ENCODE data around the gene HHAT.
A peak's percentile ranks its signal among the peaks of the same experiment; 100 is the strongest.

HHAT gene

DNA sequence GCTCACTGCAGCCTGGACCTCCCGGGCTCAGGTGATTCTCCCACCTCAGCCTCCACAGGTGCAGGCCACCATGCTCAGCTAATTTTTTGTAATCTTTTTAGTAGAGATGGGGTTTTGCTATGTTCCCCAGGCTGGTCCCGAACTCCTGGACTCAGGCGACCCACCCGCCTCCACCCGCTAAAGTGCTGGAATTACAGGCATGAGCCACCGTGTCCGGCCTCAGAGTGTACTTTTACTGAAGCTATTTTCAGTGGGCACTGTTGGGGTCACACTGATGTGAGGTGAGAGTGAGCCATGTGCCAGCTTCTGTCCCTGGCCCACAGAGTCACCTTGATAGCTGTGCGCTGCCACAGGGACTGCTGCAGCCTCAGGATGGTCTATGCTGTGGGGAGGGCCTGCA is 25.3 kb upstream of the HHAT start:
- H3K9ac ChIP-seq (ENCODE audit: low read depth, low read length): no peak overlapping the region
- H3K9me3 ChIP-seq (ENCODE audit: insufficient read depth, low read length, severe bottlenecking): no peaks in the 10 kb centered on the region
- no peak overlapping the region for H3K4me3 ChIP-seq (ENCODE audit: low read depth in 1 of 2, low read length in 2 of 2)
- H3K79me2 ChIP-seq (ENCODE audit: insufficient read depth, low read length): no peaks in the 10 kb centered on the region
- DNase-seq (no peak), ATAC-seq (ENCODE audit: insufficient read depth, low read depth) (no peak)
- H4K20me1 ChIP-seq (ENCODE audit: insufficient read depth, low read length): no peaks in the 10 kb centered on the region
- no peaks in the 10 kb centered on the region for H3K27me3 ChIP-seq (ENCODE audit: insufficient read depth, low read length, poor library complexity)
- no peaks in the 10 kb centered on the region for H3K36me3 ChIP-seq (ENCODE audit: insufficient read depth, low read length)
- no peak overlapping the region for H3K27ac ChIP-seq (ENCODE audit: low read length)
- no peak overlapping the region for H3K4me2 ChIP-seq (ENCODE audit: insufficient read depth, low read length)
- TF ChIP-seq EZH2 (IDR thresholded peaks at IDR 0.05; ENCODE audit: borderline replicate concordance, low read depth, low read length, severe bottlenecking): no peak
- TF ChIP-seq, protein P1, sequence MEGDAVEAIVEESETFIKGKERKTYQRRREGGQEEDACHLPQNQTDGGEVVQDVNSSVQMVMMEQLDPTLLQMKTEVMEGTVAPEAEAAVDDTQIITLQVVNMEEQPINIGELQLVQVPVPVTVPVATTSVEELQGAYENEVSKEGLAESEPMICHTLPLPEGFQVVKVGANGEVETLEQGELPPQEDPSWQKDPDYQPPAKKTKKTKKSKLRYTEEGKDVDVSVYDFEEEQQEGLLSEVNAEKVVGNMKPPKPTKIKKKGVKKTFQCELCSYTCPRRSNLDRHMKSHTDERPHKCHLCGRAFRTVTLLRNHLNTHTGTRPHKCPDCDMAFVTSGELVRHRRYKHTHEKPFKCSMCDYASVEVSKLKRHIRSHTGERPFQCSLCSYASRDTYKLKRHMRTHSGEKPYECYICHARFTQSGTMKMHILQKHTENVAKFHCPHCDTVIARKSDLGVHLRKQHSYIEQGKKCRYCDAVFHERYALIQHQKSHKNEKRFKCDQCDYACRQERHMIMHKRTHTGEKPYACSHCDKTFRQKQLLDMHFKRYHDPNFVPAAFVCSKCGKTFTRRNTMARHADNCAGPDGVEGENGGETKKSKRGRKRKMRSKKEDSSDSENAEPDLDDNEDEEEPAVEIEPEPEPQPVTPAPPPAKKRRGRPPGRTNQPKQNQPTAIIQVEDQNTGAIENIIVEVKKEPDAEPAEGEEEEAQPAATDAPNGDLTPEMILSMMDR (IDR thresholded peaks at IDR 0.05; ENCODE audit: borderline replicate concordance, extremely low read depth, low read length, poor library complexity, severe bottlenecking): no peak
- H3K4me1 ChIP-seq (ENCODE audit: insufficient read depth, low read length): no peaks in the 10 kb centered on the region
- H2AFZ ChIP-seq (ENCODE audit: low read depth, low read length): no peak overlapping the region

DNA sequence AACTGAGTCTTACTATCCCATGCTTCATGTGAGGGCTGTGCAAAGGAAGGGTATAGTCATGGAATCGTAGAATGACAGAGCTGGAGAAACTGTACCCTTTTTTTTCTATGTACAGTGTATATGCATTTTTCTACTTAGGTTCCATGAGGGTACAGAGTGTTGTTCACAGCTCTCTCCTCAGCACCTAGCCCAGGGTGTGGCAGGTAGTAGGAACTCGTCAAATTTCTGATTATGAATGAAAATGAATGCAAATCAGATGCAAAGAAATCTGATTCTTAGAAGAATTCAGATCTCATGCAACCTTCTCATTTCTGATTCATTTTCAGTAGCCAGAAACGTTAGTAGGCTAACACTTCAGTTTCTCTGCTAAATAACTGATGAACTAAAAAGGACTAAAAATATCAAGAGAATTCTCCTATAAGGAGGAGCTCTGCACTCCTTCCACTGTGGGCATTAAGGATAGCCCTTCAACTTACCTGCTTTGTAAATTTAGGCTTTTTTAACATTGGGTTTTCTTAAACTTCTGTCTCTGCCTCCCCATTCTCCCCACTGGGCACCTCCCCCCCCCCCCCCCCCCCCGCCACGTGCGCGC is 18.0 kb upstream of the HHAT start:
- DNase-seq (no peak), ATAC-seq (ENCODE audit: insufficient read depth, low read depth) (peak; percentile 20; the same call in 2 of the 3 replicates)
- Histone ChIP-seq H3K9ac (ENCODE audit: low read depth, low read length) (peak overlapping the region; percentile 40; the same call in 1 of the 2 replicates), H3K4me1 (ENCODE audit: insufficient read depth, low read length) (peaks cover 13% of the 10 kb centered on the region), H3K27me3 (ENCODE audit: insufficient read depth, low read length, poor library complexity) (peaks cover 18% of the 10 kb centered on the region), H2AFZ (ENCODE audit: low read depth, low read length) (peak overlapping the region; percentile 53; the same call in 1 of the 2 replicates), H3K4me3 (ENCODE audit: low read depth in 1 of 2, low read length in 2 of 2) (peak overlapping the region in 1 of 2 experiments; percentile 58; a peak in 2 of 4 replicates), H3K9me3 (ENCODE audit: insufficient read depth, low read length, severe bottlenecking) (no peaks in the 10 kb centered on the region), H3K79me2 (ENCODE audit: insufficient read depth, low read length) (no peaks in the 10 kb centered on the region), H4K20me1 (ENCODE audit: insufficient read depth, low read length) (no peaks in the 10 kb centered on the region), H3K36me3 (ENCODE audit: insufficient read depth, low read length) (no peaks in the 10 kb centered on the region), H3K27ac (ENCODE audit: low read length) (no peak overlapping the region), H3K4me2 (ENCODE audit: insufficient read depth, low read length) (peak overlapping the region; percentile 82)
- TF ChIP-seq EZH2 (IDR thresholded peaks at IDR 0.05; ENCODE audit: borderline replicate concordance, low read depth, low read length, severe bottlenecking): no peak
- TF ChIP-seq, protein P1 (IDR thresholded peaks at IDR 0.05; ENCODE audit: borderline replicate concordance, extremely low read depth, low read length, poor library complexity, severe bottlenecking): no peak

DNA sequence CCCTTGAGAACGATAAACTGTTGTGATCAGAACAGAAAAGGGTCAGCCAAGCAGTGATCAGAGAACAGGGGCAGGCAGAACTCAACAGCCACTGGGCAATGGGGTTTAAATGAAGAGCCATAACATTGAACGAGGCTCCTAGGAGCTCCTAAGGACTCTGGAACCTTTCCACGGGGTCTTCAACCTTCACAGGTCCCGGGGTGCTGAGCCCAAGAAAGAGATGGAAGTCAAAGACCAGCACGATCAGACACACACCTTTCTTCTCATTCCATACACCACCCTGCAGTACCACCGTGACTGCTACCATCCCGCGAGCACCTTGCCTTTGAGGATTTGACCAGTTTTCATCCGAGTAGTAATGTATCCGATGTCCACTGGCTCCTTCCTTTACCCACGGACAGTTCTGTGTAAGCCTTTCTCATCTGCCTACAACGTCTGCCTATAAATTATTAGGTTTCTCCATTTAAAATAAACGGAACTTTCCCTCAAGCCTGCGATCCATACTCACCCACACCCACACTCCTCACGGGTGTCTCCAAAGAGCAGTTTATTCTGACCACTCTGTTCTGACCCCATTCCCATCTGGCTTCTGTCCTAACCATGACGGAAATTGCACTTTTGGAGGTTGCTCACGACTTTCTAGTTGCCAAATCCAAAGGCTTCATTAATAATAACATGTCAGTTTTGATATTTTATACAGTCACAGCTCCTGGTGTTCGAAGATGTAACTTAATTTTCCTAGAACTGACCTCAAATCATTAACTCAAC is 16.8 kb upstream of the HHAT start:
- DNase-seq (no peak), ATAC-seq (ENCODE audit: insufficient read depth, low read depth) (no peak)
- Histone ChIP-seq H3K9ac (ENCODE audit: low read depth, low read length) (no peak overlapping the region; the same call in 1 of the 2 replicates), H3K36me3 (ENCODE audit: insufficient read depth, low read length) (no peaks in the 10 kb centered on the region), H4K20me1 (ENCODE audit: insufficient read depth, low read length) (no peaks in the 10 kb centered on the region), H3K9me3 (ENCODE audit: insufficient read depth, low read length, severe bottlenecking) (no peaks in the 10 kb centered on the region), H3K4me1 (ENCODE audit: insufficient read depth, low read length) (peaks cover 13% of the 10 kb centered on the region), H3K4me2 (ENCODE audit: insufficient read depth, low read length) (peak overlapping the region; percentile 82), H3K4me3 (ENCODE audit: low read depth in 1 of 2, low read length in 2 of 2) (no peak overlapping the region; a peak in 1 of 4 replicates), H3K27me3 (ENCODE audit: insufficient read depth, low read length, poor library complexity) (peaks cover 18% of the 10 kb centered on the region), H2AFZ (ENCODE audit: low read depth, low read length) (peak overlapping the region; percentile 80), H3K79me2 (ENCODE audit: insufficient read depth, low read length) (no peaks in the 10 kb centered on the region), H3K27ac (ENCODE audit: low read length) (no peak overlapping the region)
- TF ChIP-seq, protein P1 (IDR thresholded peaks at IDR 0.05; ENCODE audit: borderline replicate concordance, extremely low read depth, low read length, poor library complexity, severe bottlenecking): no peak
- no peak for TF ChIP-seq EZH2 (IDR thresholded peaks at IDR 0.05; ENCODE audit: borderline replicate concordance, low read depth, low read length, severe bottlenecking)
